Kidney (tissue), 14 donors: ENCODE measurements around the gene DMXL1. TPM values are rescaled to one million over a fixed set of nuclear protein-coding genes. Genes with fewer than 3 reads are reported as not detected.
"Not testable (repeated sequence)": the region's sequence is repeated elsewhere in the genome, so short reads cannot be mapped to it uniquely, and the experiment has no call there.

Experiments used
- DNase-seq, 5 donors: peaks; one replicate each; pipeline ENCODE4 v3.0.0-alpha.2; 2013 to 2020
- FAIRE-seq: peaks from 2 replicates; lab custom pipeline; 2012; peaks lifted over from hg19 to GRCh38; lab: Jason Lieb, UNC
- H3K27ac ChIP-seq, 2 donors: one replicate each; pipeline ENCODE4 v1.7.0; 2013; ENCODE audit warnings: low read depth in 2 of 2, low read length in 2 of 2, inconsistent platforms in 1 of 2
- H3K27me3 ChIP-seq: one replicate; pipeline ENCODE4 v1.7.1; 2013; ENCODE audit warnings: low read length, inconsistent platforms; ENCODE audit not compliant: control insufficient read depth, insufficient read depth
- H3K36me3 ChIP-seq, 3 donors: one replicate each; pipeline versions ENCODE4 v1.7.0 to v1.7.1; 2013; ENCODE audit warnings: low read length in 3 of 3, control low read depth in 1 of 3, inconsistent platforms in 1 of 3; ENCODE audit not compliant: insufficient read depth in 3 of 3, control insufficient read depth in 2 of 3
- H3K4me1 ChIP-seq, 3 donors: one replicate each; pipeline versions ENCODE4 v1.7.0 to v1.7.1; 2013; ENCODE audit warnings: low read length in 3 of 3, inconsistent platforms in 1 of 3, low read depth in 1 of 3; ENCODE audit not compliant: control insufficient read depth in 2 of 3, insufficient read depth in 2 of 3
- H3K4me3 ChIP-seq, 3 donors: one replicate each; pipeline versions ENCODE4 v1.7.0 to v1.8.1; 2013; ENCODE audit warnings: low read length in 3 of 3, control low read depth in 1 of 3, inconsistent platforms in 1 of 3
- H3K9ac ChIP-seq, 3 donors: one replicate each; pipeline versions ENCODE4 v1.7.0 to v1.7.1; 2013; ENCODE audit warnings: low read length in 3 of 3, control low read depth in 1 of 3, inconsistent platforms in 1 of 3
- H3K9me3 ChIP-seq, 3 donors: one replicate each; pipeline versions ENCODE4 v1.7.0 to v1.7.1; 2013; ENCODE audit warnings: low read length in 3 of 3, control low read depth in 1 of 3, inconsistent platforms in 1 of 3; ENCODE audit not compliant: control insufficient read depth in 2 of 3, insufficient read depth in 1 of 3
- CTCF ChIP-seq: IDR thresholded peaks from 3 replicates; pipeline ENCODE4 v1.5.1; 2012; ENCODE audit warnings: mild to moderate bottlenecking, moderate library complexity, borderline replicate concordance; ENCODE audit not compliant: insufficient read depth; ENCODE audit errors: extremely low read depth
- intact Hi-C: fragments of 100-400 bp; cut with DNase I; formaldehyde crosslinking; loops from one replicate; pipeline ENCODE4 v1.11.1; 2022
- polyA plus RNA-seq: library from polyadenylated mRNA; stranded (reverse); fragments of 350-450 nt; fragmentation: Illumina TruSeq; extraction: RNeasy Lipid Tissue Mini Kit (QIAGEN cat#74804); gene quantifications from one replicate; pipeline ENCODE4 v1.2.3, GENCODE V29; 2014; ENCODE audit warnings: low read depth, low replicate concordance; ENCODE audit not compliant: insufficient read depth
- total RNA-seq: library from RNA; stranded (reverse); fragmentation: NEBNext Ultra II Directional; extraction: Animal tissue kit (Norgen Biotek cat#: 25700); gene quantifications from one replicate; pipeline ENCODE4 v1.2.1, GENCODE V29; 2021
- donor health status: control.
- donor health status: control.
- donor health status: control.
- donor health status: control.
- donor health status: control.
- donor health status: DM: yes; HTN: yes; CAD: no.
- donor health status: Normal renal cell carcinoma (clear cell type).

Gene DMXL1
- total and polyA plus RNA-seq, 2 donors from 2014 or later = 17.1 to 57.7 TPM

GRCh38 chr5:119118000-119118399 lies 47.1 kb downstream of the DMXL1 start:
- no peak for TF ChIP-seq CTCF
- intact Hi-C loops = no loop called here
- Histone ChIP-seq H3K36me3 (peaks cover 2 to 28% (median 6%) of the 10 kb centered on the region in 3 donors), H3K9me3 (no peaks in the 10 kb centered on the region), H3K4me3 (no peak overlapping the region), H3K27me3 (no peaks in the 10 kb centered on the region), H3K9ac (no peak overlapping the region), H3K4me1 (no peaks in the 10 kb centered on the region), H3K27ac (no peak overlapping the region)
- no peak for DNase-seq
- no peak for FAIRE-seq

- Histone ChIP-seq H3K4me3 (no peak overlapping the region), H3K27ac (no peak overlapping the region), H3K9ac (no peak overlapping the region), H3K36me3 (peaks cover 2 to 30% (median 6%) of the 10 kb centered on the region in 3 donors), H3K4me1 (no peaks in the 10 kb centered on the region), H3K9me3 (no peaks in the 10 kb centered on the region), H3K27me3 (no peaks in the 10 kb centered on the region)
- DNase-seq = no peak
- no peak for TF ChIP-seq CTCF
- no peak for FAIRE-seq
- intact Hi-C loops = no loop called here
Observed at GRCh38 chr5:119120893-119121292, 50.0 kb downstream of the DMXL1 start.

GRCh38 chr5:119122474-119122873 lies 51.6 kb downstream of the DMXL1 start:
- H3K27me3 ChIP-seq, DNase-seq, H3K27ac ChIP-seq, intact Hi-C loops, H3K4me3 ChIP-seq, FAIRE-seq, H3K4me1 ChIP-seq, H3K9ac ChIP-seq, H3K9me3 ChIP-seq: not testable (repeated sequence)
- peaks cover 2 to 21% (median 3%) of the 10 kb centered on the region in 3 donors for H3K36me3 ChIP-seq

- intact Hi-C loops = no loop called here
- Histone ChIP-seq H3K4me3 (no peak overlapping the region), H3K9ac (no peak overlapping the region), H3K4me1 (no peaks in the 10 kb centered on the region), H3K27me3 (no peaks in the 10 kb centered on the region), H3K27ac (no peak overlapping the region), H3K9me3 (no peaks in the 10 kb centered on the region), H3K36me3 (peaks cover 0 to 22% (median 3%) of the 10 kb centered on the region in 3 donors)
- FAIRE-seq (no peak), DNase-seq (no peak)
- TF ChIP-seq CTCF = no peak
Observed at GRCh38 chr5:119123280-119123679, 52.4 kb downstream of the DMXL1 start.
